RPMI8226 (cell line): ENCODE measurements around the gene LAPTM5.

Experiments used
- DNase-seq: peaks from one replicate; pipeline ENCODE4 v3.0.0-alpha.2; 2015

The LAPTM5 gene

GRCh38 chr1:30727824-30728223 is 29.8 kb downstream of the LAPTM5 start:
- no peak for DNase-seq

DNA sequence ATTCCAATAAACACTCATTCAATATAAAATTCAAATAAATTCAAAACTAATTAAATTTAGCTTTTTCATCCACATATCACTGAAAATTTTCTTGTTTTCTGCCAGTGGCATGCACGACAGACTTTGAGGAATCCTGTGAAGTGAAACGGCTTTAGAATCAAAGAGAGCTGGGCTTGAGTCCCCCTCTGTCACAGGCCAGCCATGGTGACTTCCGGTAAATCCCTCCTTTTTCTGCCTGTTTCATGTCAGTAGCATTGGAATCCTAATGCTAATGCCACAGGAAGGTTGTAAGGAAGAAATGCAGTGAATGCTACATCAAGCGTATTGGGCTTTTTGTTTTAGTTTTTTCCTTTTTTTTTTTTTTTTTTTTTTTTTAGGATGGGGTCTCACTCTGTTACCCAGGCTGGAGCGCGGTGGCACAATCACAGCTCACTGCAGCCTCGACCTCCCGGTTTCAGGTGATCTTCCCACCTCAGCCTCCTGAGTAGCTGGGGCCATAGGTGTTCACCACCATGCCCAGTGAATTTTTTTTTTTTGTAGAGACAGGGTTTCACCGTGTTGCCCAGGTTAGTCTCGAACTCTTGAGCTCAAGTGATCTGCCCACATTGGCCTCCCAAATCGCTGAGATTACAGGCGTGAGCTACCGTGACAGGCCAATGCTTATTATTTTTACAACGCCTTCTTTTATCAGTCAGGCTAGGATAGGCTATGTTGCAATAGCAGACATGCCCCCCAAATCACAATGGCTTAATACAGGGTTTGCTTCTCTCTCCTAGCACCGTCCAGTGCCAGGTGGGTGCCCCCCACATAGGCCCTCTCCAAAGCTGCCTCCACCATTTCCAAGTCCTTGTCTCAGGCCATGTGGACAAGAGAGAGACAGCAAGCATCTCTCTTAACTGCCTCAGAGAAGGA is 30.5 kb downstream of the LAPTM5 start:
- no peak for DNase-seq

- no peak for DNase-seq
These were observed 31.3 kb downstream of the LAPTM5 start for GRCh38 chr1:30726236-30726635.

DNA sequence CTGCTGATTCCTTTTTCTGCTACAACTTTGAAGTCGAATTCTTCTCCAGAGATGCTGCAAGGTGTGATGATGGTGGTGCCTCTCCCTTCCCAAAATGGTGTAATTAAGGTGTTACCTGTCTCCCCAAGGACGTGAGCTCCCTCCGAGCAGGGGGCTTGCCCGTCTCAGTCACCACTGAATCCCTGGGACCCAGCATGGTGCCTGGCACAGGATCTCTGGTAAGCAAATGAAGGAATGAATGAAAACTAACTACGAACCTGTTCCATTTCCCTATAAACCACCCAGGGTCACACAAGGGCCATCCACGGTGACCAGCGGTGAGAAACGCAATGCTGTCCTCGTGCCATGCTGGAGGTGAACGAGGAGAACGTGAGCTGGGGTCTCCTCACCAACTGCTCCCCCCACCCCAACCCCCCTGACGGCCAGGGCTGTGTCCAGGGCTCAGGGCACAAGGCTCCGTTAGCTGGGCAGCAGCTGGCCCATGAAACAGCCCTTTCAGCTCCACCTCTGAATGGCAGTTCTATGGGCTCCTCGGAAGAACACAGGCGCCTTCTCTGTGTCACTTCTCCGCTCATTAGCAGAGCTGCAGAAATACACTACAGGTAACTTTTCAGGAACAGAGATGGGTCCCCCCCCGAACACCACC is 32.0 kb downstream of the LAPTM5 start:
- DNase-seq, result no peak

GRCh38 chr1:30724655-30725421 is 32.7 kb downstream of the LAPTM5 start:
- no peak for DNase-seq

DNA sequence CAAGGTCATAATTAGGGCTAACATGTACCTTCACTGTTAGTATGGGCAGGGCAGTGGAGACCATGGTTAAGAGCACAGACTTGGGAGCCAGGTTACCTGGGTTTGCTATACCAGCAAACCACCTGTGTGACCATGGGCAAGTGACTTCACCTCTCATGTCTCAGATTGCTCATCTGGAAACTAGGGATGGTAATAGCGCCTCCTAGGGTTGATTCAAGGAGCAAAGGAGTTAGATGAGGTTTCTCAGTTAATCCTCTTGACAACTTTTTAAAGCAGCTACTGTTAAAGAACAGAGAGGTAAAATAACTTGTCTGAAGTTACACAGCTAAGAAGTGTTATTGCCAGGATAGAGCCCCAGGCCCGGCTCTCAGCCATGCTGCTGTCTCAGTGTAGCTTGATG is 33.4 kb downstream of the LAPTM5 start:
- no peak for DNase-seq

GRCh38 chr1:30723331-30723755 is 34.2 kb downstream of the LAPTM5 start, which contains the start of gene MATN1:
TSS of gene MATN1 (minus strand) at chr1:30723585. CDS start at chr1:30723551, 34 bp downstream.
- DNase-seq, result no peak

DNA sequence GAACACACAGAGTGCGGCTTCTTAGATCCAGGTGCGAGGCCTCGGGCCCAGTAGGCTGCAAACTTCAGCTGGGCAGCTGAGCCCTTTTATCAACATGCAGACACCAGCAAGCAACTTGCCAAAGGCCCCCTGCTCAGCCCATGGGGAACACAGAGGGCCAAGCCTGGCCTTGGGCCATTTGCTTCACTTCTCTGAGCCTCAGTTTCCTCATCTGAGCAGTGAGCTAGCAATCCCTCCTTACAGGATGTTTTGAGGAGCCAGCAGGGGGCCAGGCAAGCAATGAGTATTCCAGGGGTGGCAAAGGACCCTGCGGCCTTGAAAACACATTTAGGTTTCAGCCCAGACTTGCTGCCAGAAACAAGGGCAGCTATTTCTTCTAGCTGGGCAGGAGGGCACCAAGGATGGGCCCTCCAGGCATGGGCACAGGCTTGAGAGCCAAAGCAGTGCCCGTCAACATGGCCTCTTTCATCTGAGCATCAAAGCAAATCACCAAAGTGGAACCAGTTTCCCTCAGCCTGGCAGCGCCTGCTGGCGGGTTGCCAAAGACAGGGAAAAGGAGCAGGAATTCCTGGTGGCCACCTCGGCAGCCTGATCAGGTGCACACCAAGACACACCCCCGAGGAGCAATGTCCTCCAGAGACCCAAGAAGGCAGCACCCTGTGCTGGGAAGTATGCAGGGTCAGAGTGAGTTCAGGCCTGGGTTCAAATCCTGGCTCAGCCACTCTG is 35.6 kb downstream of the LAPTM5 start:
- DNase-seq, result no peak

DNA sequence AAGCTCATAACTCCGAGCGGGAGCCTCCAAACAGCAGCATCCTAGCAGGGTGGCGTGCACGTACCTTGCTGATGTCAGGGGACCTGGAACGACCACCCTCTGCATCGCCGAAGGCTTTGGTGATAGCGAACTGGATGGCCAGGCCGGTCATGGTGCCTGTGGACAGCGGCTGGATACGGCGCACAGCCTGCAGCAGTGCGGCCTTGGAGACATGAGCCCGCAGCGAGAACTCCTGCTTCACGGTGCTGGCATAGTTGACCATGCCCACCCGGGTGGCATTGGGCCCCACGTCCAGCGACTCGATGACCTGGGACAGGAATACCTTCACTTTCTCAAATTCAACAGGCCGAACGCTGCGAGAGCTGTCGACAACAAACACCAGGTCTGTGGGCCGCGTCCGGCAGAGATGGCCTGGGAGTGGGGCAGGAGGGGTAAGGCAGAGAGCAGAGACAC is 36.2 kb downstream of the LAPTM5 start:
- DNase-seq, result no peak

GRCh38 chr1:30720271-30721223 is 37.0 kb downstream of the LAPTM5 start:
- DNase-seq, result no peak

GRCh38 chr1:30719406-30720270 is 37.9 kb downstream of the LAPTM5 start:
- peak; percentile 78 for DNase-seq

DNA sequence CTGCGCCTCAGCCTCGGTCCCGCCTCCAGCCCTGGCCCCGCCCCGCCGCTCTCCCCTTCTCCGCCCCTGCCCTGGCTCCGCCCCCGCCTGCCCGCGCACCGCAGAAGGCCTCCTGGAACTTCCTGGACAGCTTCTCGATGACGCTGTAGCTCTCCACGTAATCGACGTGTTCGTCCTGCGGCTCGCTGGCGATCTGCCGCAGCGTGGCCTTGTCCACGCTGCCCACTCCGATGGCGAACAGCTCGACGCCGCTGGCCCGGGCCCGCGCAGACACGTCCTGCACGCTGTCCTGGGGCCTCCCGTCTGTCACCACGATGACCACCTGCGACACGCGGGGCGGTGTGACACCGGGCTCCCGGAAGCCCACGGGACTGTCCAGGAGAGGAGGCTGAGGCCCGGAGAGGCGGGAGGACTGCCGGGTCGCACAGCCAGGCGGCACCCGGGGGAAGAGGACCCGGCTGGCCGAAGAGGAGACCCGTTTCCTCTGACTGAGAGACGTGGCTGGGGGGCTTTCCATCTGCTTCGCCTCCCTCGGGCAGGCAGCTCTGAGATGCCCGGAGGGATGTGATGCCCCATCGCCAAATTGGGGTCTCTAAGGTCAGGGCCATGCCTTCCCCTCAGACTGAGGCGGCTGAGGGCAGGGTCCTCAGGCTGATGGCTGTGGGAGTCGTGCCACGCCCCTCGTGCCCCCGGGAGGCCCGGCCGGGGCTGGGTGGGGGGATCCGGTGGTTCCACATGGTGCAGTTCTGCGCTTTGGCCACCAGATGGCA is 38.8 kb downstream of the LAPTM5 start:
- peak; percentile 98 for DNase-seq

- DNase-seq, result peak; percentile 99
These were observed 39.4 kb downstream of the LAPTM5 start for GRCh38 chr1:30718091-30718635.

- DNase-seq, result no peak
These were observed 40.9 kb downstream of the LAPTM5 start for GRCh38 chr1:30716646-30717045.

DNA sequence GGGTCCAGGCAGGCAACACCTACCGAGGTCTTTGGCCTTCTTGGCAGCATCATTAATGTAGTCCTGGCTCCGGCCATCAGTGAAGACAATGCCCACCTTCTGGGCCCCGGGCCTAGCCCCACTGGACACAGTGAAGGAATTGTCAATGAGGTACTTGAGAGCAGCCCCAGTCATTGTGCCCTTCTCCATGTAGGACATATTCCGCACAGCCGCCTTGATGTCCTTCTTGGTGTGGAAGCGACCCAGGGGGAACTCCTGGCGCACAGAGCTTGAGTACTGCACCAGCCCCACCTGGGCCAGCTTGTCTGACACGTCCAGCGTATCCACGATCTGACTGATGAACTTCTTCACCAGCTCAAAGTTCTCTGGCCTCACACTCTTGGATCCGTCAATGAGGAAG is 41.7 kb downstream of the LAPTM5 start:
- DNase-seq, result no peak

GRCh38 chr1:30715216-30715615 is 42.4 kb downstream of the LAPTM5 start:
- no peak for DNase-seq

DNA sequence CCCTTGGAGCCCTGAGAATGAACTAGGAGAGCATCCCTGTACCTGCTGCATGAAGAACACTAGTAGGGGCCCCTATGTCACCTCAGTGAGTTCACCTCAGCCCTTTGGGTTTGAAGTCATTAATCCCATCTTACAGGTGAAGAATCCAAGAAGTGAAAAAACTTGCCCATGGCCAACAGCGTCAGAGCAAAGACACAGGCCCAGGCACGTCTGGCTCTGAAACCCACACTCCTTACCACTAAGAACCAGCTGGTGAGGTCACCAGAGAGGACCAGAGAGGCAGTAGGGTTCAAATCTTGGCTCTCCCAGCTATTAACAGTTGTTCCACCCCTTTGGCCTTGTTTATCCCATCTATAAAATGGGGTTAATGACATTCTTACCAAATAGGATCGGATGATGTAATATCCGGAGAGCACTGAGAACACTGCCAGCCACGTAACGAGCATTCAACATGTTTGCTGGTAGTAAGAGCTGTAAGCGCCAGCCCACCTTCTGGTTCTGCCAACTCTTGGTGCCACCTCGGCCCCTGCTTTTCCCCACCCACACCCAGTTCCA is 43.0 kb downstream of the LAPTM5 start:
- no peak for DNase-seq

DNA sequence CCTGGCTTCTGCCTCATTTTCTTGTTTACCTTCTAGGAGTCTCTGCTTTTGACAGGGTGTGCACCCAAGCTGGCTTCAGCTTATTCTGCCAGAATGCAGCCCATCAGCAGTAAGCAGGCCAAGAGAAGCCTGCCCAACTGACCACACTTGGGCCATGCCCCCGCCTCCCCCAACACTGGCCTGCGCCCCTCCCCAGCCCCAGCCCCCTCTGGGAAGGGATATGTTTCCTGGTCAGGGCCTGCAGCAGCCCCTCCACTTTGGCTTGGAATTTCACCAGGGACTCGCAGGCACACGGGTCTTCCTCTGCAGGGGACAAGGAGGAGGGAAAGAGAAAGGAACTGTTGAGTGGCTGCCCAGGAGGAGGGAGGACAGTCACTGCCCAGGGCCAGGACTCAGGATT is 43.5 kb downstream of the LAPTM5 start:
- DNase-seq, result no peak

GRCh38 chr1:30713311-30713710 is 44.3 kb downstream of the LAPTM5 start:
- no peak for DNase-seq
